NCI-H524 treated with DMSO at 0.1 percent for 48 hours (cell line): ENCODE measurements around the gene STRBP.

Source experiments
- DNase-seq: peaks from one replicate; lab custom pipeline; 2025; lab: John Stamatoyannopoulos, UW

STRBP gene

GRCh38 chr9:123129423-123129822 is 139.0 kb downstream of the STRBP start:
- no peak for DNase-seq

DNA sequence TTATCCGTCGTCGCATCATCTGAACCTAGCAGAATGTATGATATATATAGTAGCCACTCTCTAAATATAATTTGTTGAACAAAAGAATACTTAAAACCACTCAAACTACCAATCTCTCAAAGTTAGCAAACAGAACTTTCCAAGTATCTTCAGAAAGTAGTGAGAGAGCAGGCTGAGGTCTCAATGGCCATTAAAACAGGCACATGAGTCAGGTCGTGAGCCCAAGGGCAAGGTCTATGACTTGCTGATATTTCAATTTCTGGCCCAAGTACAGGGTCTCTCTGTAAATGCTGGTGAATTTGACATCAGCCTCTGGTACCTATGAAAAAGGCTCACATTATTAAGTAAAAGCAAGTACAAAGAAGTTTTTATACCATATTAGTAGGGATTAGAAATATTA is 139.8 kb downstream of the STRBP start:
- DNase-seq = no peak

GRCh38 chr9:123127512-123128075 is 140.8 kb downstream of the STRBP start:
- DNase-seq = no peak

DNA sequence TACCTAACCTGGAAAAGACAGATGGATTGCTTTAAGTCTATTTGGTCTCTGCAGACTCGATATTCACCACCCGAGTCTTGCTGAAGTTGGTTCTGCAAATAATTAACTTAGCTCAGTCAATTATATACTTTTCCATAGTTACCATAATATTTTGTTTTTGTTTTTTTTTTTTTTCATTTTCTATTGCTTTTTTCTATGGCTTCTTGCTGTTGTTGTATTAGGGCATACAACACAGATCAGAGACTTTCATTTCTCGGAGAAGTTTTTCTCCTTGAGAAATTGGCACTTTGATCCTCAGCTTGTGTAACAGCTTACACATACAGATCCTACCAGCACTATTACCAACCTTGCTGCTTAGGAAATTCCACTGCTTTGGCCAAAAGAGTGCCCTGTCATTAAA is 146.9 kb downstream of the STRBP start:
- DNase-seq = no peak

DNA sequence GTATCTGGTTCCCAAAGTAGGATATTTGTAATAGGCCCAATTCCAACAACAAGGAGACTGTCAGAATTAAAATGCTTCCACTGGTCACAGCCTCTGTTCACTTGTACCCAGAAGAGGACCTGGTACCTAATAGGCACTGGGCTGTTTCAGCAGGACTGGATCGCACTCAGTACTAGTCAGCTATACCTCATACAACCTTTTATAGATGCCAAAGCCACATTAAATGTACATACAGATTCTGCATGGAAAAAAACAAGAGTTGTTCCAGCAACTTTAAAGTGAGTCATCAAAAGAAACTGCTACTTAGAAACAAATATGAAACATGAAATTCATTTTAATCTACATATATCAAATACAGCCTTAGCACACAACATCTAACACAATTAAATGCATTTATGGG is 147.4 kb downstream of the STRBP start:
- DNase-seq = no peak

GRCh38 chr9:123120131-123120530 is 148.3 kb downstream of the STRBP start:
- no peak for DNase-seq

- DNase-seq = no peak
Observed at GRCh38 chr9:123119566-123119965, 148.8 kb downstream of the STRBP start.

DNA sequence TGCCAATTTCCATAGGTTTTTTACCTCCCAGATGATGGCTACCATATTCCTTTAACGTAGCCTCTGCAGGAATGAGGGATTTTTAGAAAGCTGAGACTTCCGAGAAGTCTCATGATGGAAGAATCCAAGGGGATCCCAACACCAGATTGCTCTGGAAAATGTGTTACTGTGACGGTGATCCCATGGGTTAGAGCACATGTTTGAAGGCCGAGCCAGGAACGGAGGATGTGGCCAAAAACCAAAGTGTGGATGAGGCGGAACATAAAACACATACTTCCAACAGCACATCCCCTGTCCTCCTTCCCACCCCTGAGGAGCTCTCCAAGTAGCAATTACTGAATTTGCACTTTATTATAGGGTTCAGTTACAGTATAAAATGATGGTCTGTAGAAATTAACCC is 152.3 kb downstream of the STRBP start:
- no peak for DNase-seq

- DNase-seq = no peak
Observed at GRCh38 chr9:123115146-123115913, 153.1 kb downstream of the STRBP start.

GRCh38 chr9:123113185-123113584 is 155.2 kb downstream of the STRBP start:
- no peak for DNase-seq

DNA sequence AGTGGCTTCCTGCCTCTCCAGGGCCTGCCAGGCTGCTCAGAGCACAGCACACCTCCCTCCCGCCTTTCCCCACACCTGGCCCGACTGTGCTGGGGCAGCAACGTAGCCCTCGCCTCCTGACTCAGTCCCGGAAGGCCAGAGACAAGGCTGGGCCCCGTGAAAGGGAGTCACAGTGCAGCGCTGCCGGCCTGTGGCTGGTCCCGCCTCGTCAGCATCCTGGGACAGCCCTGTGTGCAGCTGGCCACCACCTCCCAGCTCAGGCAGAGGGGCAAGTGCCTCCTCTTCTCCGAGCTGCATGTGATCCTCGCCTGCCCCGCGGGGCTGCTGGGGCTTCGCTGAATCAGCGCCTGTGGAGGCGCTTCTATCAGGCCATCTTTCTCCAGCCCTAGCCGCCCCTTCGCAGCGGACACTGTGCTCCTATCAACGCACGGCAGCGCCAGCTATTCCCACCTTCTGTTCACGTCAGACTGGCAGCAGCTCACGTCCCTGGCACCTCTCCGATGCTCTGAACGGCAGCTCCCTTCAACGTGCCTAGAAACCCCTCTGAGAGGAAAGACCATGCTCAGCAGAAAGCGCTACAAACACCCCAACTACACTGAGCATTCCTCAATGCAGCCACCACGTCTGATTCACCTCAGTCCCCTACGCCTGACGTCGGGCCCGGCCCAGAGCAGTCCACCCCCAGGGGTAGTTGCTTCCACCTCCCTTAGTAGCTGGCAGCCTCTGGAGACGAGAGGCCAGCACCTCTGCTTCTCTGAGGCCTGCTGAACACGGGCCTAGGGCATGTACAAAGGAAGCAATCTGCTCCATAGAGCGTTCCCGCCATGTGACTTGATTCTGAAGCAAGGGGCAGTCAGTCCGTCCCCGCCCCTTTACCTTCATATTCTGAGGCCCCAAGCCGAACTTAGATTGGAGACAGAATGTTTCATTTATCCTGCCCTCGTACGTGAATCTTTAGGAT is 156.1 kb downstream of the STRBP start:
- DNase-seq = no peak

DNA sequence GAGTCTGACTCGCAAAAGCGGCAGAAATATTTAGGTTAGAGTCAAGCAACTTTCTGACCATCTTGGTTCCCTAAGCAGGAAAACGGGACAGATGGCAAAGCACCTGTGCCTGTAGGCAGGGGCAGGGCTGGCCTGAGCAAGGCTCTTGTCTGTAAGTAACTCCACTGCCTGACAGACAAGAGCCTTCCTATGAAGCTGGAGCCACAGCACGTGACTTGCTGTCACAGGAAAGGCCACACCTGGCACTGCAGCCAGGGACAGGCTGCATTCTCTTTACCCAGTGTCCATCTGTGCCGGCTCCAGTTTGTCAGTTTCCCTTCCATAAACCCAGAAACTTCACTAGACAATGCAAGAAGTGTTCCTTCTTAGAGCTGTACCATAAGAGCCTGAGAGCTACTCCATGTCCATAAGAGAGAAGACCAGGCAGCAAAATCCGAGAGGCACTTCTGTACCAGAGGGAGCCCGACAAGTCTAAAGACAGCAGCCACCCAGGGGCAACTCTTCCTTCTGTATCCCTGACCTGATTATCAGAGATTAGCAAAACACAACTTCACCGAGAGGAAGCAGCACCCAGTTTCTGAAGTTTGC is 156.9 kb downstream of the STRBP start:
- DNase-seq = peak; percentile 57

DNA sequence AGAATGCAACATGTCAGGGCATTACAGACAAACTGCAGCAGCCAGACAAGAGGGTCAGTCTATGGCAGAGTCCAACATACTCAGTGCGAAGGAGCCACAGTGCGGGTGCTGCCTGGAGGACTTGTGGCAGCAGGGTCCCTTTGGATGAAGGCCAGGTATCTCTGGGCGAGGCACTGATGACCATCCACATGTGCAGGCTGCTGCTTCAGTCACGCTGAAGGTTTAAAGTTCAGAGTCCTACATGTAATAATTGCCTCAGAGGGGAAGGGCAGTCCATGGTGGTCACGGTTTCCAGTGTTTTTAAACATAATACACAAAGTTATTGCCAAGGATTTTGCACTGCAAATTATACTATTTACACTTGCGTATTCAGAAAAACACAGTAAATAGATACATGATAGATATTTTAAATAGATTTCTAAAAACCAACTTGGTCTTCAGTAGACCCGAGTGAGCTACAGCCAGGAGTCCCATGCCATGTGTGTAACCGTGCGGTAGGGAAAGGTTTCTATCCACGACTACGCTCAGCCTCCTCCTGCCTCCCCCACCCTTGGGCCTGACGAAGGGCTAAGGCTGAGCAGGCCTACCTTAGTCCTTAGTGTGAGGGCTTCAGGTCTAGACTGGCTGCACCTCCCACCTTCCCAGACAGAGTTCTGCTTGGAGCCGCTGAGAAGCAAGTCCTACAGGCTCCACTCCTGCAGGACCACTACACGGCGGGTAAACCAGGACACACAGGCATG is 158.7 kb downstream of the STRBP start:
- DNase-seq = no peak

DNA sequence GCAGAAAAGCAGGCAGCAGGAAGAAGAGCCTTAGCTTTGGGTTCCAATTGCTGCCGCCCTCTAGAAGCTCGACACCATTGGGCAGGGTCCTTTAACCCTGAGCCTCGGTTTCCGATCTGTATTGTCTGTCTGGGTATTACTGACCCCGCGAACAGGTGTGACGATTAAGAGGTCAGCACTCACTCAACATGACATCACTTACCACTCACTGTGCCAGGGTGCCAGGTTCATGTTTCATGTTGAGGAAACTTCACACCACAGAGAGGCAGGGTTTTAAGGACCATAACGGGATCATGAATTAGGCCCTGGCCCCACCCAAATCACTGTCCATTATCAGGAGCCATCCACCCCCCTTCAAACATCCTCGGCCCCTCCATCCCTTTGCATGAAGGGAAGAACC is 159.4 kb downstream of the STRBP start:
- no peak for DNase-seq

DNA sequence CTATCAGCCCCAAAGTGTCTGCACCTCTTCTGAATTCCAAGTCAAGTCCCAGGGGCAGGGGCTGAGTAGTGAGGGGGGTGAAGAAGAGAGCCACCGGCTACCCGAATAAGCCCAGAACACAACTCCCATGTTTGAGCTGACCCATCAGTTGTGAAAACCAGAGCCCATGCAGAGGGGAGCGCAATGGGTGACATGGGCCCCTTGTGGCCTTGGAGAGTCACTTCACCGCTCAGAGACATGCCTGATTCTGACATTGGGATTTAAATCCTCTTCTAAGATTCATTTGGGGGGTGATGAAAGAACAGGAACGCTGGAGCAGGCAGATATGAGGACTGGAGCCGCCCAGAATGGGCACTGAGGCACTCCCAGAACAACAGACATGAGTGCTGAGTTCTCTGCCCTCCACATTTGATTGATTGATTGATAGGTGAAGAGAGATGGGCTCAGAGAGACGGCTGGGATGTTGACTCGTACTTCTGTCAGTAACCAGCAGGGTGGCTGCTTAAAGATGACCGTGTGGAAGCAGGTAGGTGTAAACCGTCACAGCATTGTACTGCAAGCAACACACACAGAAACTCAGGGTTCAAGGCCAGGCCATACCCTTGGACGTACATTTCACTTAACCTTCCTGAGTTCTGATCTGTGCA is 160.6 kb downstream of the STRBP start:
- DNase-seq = no peak

DNA sequence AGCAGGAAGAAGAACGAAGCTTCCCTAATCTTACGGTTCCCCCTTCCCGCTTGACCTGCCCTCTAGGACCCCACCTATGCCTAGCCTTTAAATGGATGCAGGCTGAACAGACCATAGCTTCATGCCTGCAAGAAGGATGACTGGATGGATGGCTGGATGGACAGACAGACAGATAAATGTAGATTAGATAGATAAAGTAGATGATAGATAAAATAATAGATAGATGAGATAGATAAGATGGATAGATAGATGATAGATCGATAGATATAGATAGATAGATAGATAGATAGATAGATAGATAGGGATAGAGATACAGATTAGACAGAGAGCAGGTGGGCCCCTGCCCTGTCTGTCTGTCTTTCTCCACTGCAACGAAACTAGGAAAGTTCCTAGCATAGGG is 162.9 kb downstream of the STRBP start:
- no peak for DNase-seq

- no peak for DNase-seq
Observed at GRCh38 chr9:123104807-123105206, 163.6 kb downstream of the STRBP start.

GRCh38 chr9:123102375-123103113 is 165.8 kb downstream of the STRBP start:
- DNase-seq = no peak

DNA sequence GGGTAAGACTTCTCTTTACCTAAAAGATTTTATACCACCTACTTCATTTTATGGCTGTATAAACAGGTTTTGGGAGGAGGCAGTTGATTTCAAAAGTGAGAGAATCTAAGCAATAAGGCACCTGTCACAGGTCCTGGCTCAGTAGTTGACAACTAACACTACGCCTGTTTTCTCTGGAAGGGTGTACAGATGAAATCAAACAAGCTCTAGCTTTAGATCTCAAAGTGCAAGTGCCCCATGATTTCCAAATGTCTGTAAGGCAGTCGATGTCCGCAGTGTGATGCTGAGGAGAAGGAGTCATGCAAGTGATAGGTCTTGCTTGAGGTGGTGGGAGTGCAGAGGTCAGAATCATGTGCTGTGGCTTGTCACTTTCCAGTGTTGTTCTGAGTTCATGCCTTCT is 168.8 kb downstream of the STRBP start:
- DNase-seq = no peak

- no peak for DNase-seq
Observed at GRCh38 chr9:123099042-123099441, 169.3 kb downstream of the STRBP start.

DNA sequence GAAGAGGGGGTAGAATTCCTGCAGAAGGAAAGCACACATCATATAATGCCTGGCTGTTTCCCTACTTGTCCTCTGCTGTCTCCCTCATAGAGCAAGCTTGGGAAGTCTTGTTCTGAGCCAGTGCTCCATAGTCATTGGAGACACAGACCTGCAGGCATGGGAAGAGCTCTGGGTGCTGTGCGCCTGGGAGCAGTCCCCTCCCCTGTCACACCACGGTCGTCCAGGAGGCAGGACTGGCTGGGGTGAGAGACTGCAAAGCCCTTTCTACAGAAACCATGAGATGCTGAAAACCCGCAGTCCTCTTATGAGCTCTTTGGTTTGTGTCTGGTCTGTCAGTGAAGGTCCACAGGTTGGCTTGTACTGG is 170.3 kb downstream of the STRBP start:
- DNase-seq = no peak
